ENCODE measurements around the gene SEC24C. TPM values are rescaled to one million over a fixed set of nuclear protein-coding genes. Genes with fewer than 3 reads are reported as not detected.

The SEC24C gene
- total RNA-seq, 2 donors from 2014 or later: 63.2 to 71.4 TPM

- WGBS, 2 experiments (ENCODE audit: insufficient coverage in 1 of 2, insufficient read length in 1 of 2): 94 to 98% methylated on average over 14 of the region's 14 CpGs
- Histone ChIP-seq H3K9ac (ENCODE audit: extremely low read depth, low read length, poor library complexity, severe bottlenecking) (no peak overlapping the region), H3K36me3 (ENCODE audit: control insufficient read depth, insufficient read depth, low read length) (peaks cover 34% of the 10 kb centered on the region), H3K9me3 (ENCODE audit: control insufficient read depth, low read length) (no peaks in the 10 kb centered on the region), H3K4me3 (ENCODE audit: low read length) (no peak overlapping the region), H3K27ac (ENCODE audit: low read depth, low read length) (no peak overlapping the region), H3K27me3 (ENCODE audit: control insufficient read depth, insufficient read depth, low read length, poor library complexity, severe bottlenecking) (no peaks in the 10 kb centered on the region), H3K4me1 (ENCODE audit: control insufficient read depth, insufficient read depth, low read length) (no peaks in the 10 kb centered on the region)
- Mint-ChIP-seq H3K4me3 (no peak overlapping the region), H3K27me3 (ENCODE audit: insufficient read depth) (no peaks in the 10 kb centered on the region), H3K9me3 (no peaks in the 10 kb centered on the region), H3K36me3 (ENCODE audit: low read depth) (peaks cover 53% of the 10 kb centered on the region), H3K27ac (no peak overlapping the region), H3K4me1 (peaks cover under 1% of the 10 kb centered on the region)
- no peak for DNase-seq
- no peak for TF ChIP-seq CTCF (conservative IDR thresholded peaks at IDR 0.05)
Measured at GRCh38 chr10:73807471-73807870, 63.3 kb downstream of the SEC24C start.

- Mint-ChIP-seq H3K27me3 (ENCODE audit: insufficient read depth) (no peaks in the 10 kb centered on the region), H3K27ac (no peak overlapping the region), H3K9me3 (no peaks in the 10 kb centered on the region), H3K4me3 (no peak overlapping the region), H3K4me1 (peaks cover 8% of the 10 kb centered on the region), H3K36me3 (ENCODE audit: low read depth) (peaks cover 47% of the 10 kb centered on the region)
- Histone ChIP-seq H3K9ac (ENCODE audit: extremely low read depth, low read length, poor library complexity, severe bottlenecking) (no peak overlapping the region), H3K27me3 (ENCODE audit: control insufficient read depth, insufficient read depth, low read length, poor library complexity, severe bottlenecking) (no peaks in the 10 kb centered on the region), H3K4me3 (ENCODE audit: low read length) (no peak overlapping the region), H3K4me1 (ENCODE audit: control insufficient read depth, insufficient read depth, low read length) (no peaks in the 10 kb centered on the region), H3K9me3 (ENCODE audit: control insufficient read depth, low read length) (no peaks in the 10 kb centered on the region), H3K36me3 (ENCODE audit: control insufficient read depth, insufficient read depth, low read length) (peaks cover 27% of the 10 kb centered on the region), H3K27ac (ENCODE audit: low read depth, low read length) (no peak overlapping the region)
- no peak for TF ChIP-seq CTCF (conservative IDR thresholded peaks at IDR 0.05)
- DNase-seq: no peak
- WGBS, 2 experiments (ENCODE audit: insufficient coverage in 1 of 2, insufficient read length in 1 of 2): 90 to 94% methylated on average over 7 to 16 of the region's 16 CpGs
Measured at GRCh38 chr10:73808021-73808815, 64.0 kb downstream of the SEC24C start.

- 53 to 68% methylated on average over 3 to 4 of the region's 5 CpGs for WGBS, 2 experiments (ENCODE audit: insufficient coverage in 1 of 2, insufficient read length in 1 of 2)
- H3K27ac Mint-ChIP-seq: no peak overlapping the region
Measured at GRCh38 chr10:73809061-73809818, 65.1 kb downstream of the SEC24C start.

More at GRCh38 chr10:73809061-73809818, 65.1 kb downstream of the SEC24C start:
- Histone ChIP-seq H3K9ac (ENCODE audit: extremely low read depth, low read length, poor library complexity, severe bottlenecking) (no peak overlapping the region), H3K36me3 (ENCODE audit: control insufficient read depth, insufficient read depth, low read length) (peaks cover 27% of the 10 kb centered on the region), H3K4me3 (ENCODE audit: low read length) (no peak overlapping the region), H3K27ac (ENCODE audit: low read depth, low read length) (no peak overlapping the region), H3K9me3 (ENCODE audit: control insufficient read depth, low read length) (no peaks in the 10 kb centered on the region), H3K27me3 (ENCODE audit: control insufficient read depth, insufficient read depth, low read length, poor library complexity, severe bottlenecking) (no peaks in the 10 kb centered on the region), H3K4me1 (ENCODE audit: control insufficient read depth, insufficient read depth, low read length) (no peaks in the 10 kb centered on the region)
- Mint-ChIP-seq H3K4me1 (peaks cover 9% of the 10 kb centered on the region), H3K27me3 (ENCODE audit: insufficient read depth) (peaks cover 2% of the 10 kb centered on the region), H3K4me3 (peak overlapping the region; percentile 68), H3K36me3 (ENCODE audit: low read depth) (peaks cover 42% of the 10 kb centered on the region), H3K9me3 (no peaks in the 10 kb centered on the region)
- no peak for TF ChIP-seq CTCF (conservative IDR thresholded peaks at IDR 0.05)
- DNase-seq: no peak

All from endodermal cell (in vitro differentiated cells).